K562 (cell line): ENCODE measurements around the gene KIF5C. TPM values are rescaled to one million over a fixed set of nuclear protein-coding genes. Genes with fewer than 3 reads are reported as not detected.

ENCODE experiments used
- ATAC-seq: fragments of 200-7000 bp; cut with Tn5 transposase; 3 replicates; pipeline ENCODE4 v1.9.1; 2020; ENCODE audit warnings: moderate library complexity
- BruUV-seq: library from RNA; stranded (reverse); fragments of 400-500 nt; replicated peaks from 2 replicates; lab custom pipeline; 2021; lab: Mats Ljungman, UMichigan
- CTCF ChIA-PET: fragments of 300-600 bp; formaldehyde crosslinking; extraction: SDS; loops from one replicate; lab custom pipeline; 2021; ENCODE audit warnings: low intra/inter-chr PET ratio; lab: Yijun Ruan, JAX
- POLR2A ChIA-PET: fragments of 300-600, 350-650 bp; sonication (Branson Sonifier 250); formaldehyde crosslinking; extraction: SDS; loops from one replicate; lab custom pipeline; 2021; ENCODE audit warnings: antibody characterized with exemption, inconsistent platforms; lab: Yijun Ruan, JAX
- DNase-seq, 4 experiments: peaks; one replicate each; pipeline versions ENCODE4 v3.0.0 to v3.0.0-alpha.2; 2011 to 2018; ENCODE audit warnings: low spot score in 3 of 4, mixed read lengths in 3 of 4; ENCODE audit errors: extremely low read depth in 1 of 4
- FAIRE-seq: peaks from 2 replicates; lab custom pipeline; 2011; peaks lifted over from hg19 to GRCh38; lab: Jason Lieb, UNC
- H2AFZ ChIP-seq: 2 replicates; pipeline ENCODE4 v1.6.0; 2011; ENCODE audit warnings: low read depth, low read length, control low read depth, inconsistent platforms
- H3K27ac ChIP-seq: fragments of 200-600 bp; 3 replicates; pipeline ENCODE4 v1.8.0; 2011; ENCODE audit warnings: low read depth, mild to moderate bottlenecking, control low read depth, inconsistent platforms, low read length, moderate library complexity, mixed read lengths; ENCODE audit errors: extremely low read depth
- H3K27me3 ChIP-seq, 2 experiments: fragments of 300-600 bp in 1 of 2; 2 replicates in 1 of 2; 3 replicates in 1 of 2; pipeline versions ENCODE4 v1.6.0 to v1.8.0; 2011; ENCODE audit warnings: inconsistent platforms in 2 of 2, low read length in 2 of 2, mild to moderate bottlenecking in 1 of 2, mixed read lengths in 1 of 2, moderate library complexity in 1 of 2; ENCODE audit not compliant: control insufficient read depth in 2 of 2, insufficient read depth in 2 of 2
- H3K36me3 ChIP-seq: fragments of 300-600 bp; 3 replicates; pipeline ENCODE4 v1.8.0; 2011; ENCODE audit warnings: mild to moderate bottlenecking, low read length, inconsistent platforms; ENCODE audit not compliant: control insufficient read depth, insufficient read depth
- H3K4me1 ChIP-seq, 2 experiments: fragments of 200-600 bp in 1 of 2; replicated peaks in 1 of 2; 2 replicates in 1 of 2; 3 replicates in 1 of 2; pipeline versions ENCODE4 v1.5.1 to v1.8.0; 2011; ENCODE audit warnings: inconsistent platforms in 2 of 2, low read length in 2 of 2, mild to moderate bottlenecking in 1 of 2, mixed read lengths in 1 of 2, moderate library complexity in 1 of 2; ENCODE audit not compliant: control insufficient read depth in 2 of 2, insufficient read depth in 2 of 2
- H3K4me2 ChIP-seq: 2 replicates; pipeline ENCODE4 v1.6.1; 2011; ENCODE audit warnings: low read length, control low read depth, inconsistent platforms, mixed read lengths; ENCODE audit not compliant: insufficient read depth
- H3K4me3 ChIP-seq: fragments of 200-600 bp; sonication (generic), shearing (Covaris generic); 2 replicates; pipeline ENCODE4 v1.5.1; 2016; ENCODE audit warnings: control low read depth, inconsistent platforms
- H3K79me2 ChIP-seq: fragments of 200-600 bp; 3 replicates; pipeline ENCODE4 v1.8.0; 2011; ENCODE audit warnings: low read length, inconsistent platforms; ENCODE audit not compliant: control insufficient read depth, insufficient read depth
- H3K9ac ChIP-seq, 2 experiments: 2 replicates each; pipeline versions ENCODE4 v1.6.0 to v1.6.1; 2011; ENCODE audit warnings: low read depth in 2 of 2, low read length in 2 of 2, control low read depth in 1 of 2, inconsistent platforms in 1 of 2, mild to moderate bottlenecking in 1 of 2, mixed read lengths in 1 of 2; ENCODE audit not compliant: insufficient read depth in 1 of 2
- H3K9me1 ChIP-seq: one replicate; pipeline ENCODE4 v1.6.0; 2011; ENCODE audit warnings: inconsistent platforms, mild to moderate bottlenecking, low read length, moderate library complexity; ENCODE audit not compliant: control insufficient read depth, insufficient read depth
- H3K9me3 ChIP-seq: replicated peaks from 2 replicates; pipeline ENCODE4 v1.5.1; 2011; ENCODE audit warnings: low read depth, low read length, inconsistent platforms; ENCODE audit not compliant: control insufficient read depth, insufficient read depth
- H4K20me1 ChIP-seq: replicated peaks from 2 replicates; pipeline ENCODE4 v1.6.1; 2011; ENCODE audit warnings: low read length, inconsistent platforms, mixed read lengths; ENCODE audit not compliant: control insufficient read depth, insufficient read depth
- BDP1 ChIP-seq: IDR thresholded peaks from 3 replicates; pipeline ENCODE4 v1.6.1; 2011; ENCODE audit not compliant: insufficient read length, insufficient read depth
- HDAC1 ChIP-seq, 2 experiments: fragments of 450-650 bp; IDR thresholded peaks; 2 replicates each; pipeline ENCODE4 v1.6.1; 2016 to 2017; ENCODE audit warnings: inconsistent platforms in 1 of 2, mild to moderate bottlenecking in 1 of 2, moderate library complexity in 1 of 2
- HMG20A ChIP-seq: fragments of 450-650 bp; formaldehyde crosslinking; conservative IDR thresholded peaks from 2 replicates; pipeline ENCODE4 v1.4.0; 2020; ENCODE audit warnings: mild to moderate bottlenecking, mixed read lengths
- HNRNPL ChIP-seq: fragments of 200-400 bp; formaldehyde crosslinking; IDR thresholded peaks from 2 replicates; pipeline ENCODE4 v1.6.1; 2017; ENCODE audit warnings: low read depth, mild to moderate bottlenecking, low read length
- KDM2B ChIP-seq: fragments of 250-450 bp; sonication (Bioruptor Pico); IDR thresholded peaks from 2 replicates; pipeline ENCODE4 v1.8.0; 2021; ENCODE audit warnings: mild to moderate bottlenecking, moderate library complexity
- KLF10 ChIP-seq: fragments of 250-450 bp; sonication (Bioruptor Pico); IDR thresholded peaks from 2 replicates; pipeline ENCODE4 v1.6.1; 2021; ENCODE audit warnings: matching md5 sums
- MAZ ChIP-seq, 2 experiments: fragments of 450-650 bp in 1 of 2; sonication (generic) in 1 of 2; formaldehyde crosslinking; IDR thresholded peaks in 1 of 2; conservative IDR thresholded peaks in 1 of 2; 2 replicates each; pipeline versions ENCODE4 v1.4.0 to v1.5.0; 2020; ENCODE audit warnings: mild to moderate bottlenecking in 1 of 2, missing genetic modification reagents in 1 of 2
- MCM3 ChIP-seq: fragments of 450-650 bp; IDR thresholded peaks from 2 replicates; pipeline ENCODE4 v1.6.1; 2016
- MCM7 ChIP-seq, 2 experiments: fragments of 450-650 bp; IDR thresholded peaks; 2 replicates each; pipeline ENCODE4 v1.6.1; 2016 to 2018
- NRF1 ChIP-seq, 2 experiments: fragments of 450-650 bp; IDR thresholded peaks in 1 of 2; conservative IDR thresholded peaks in 1 of 2; 2 replicates each; pipeline ENCODE4 v1.6.1; 2014; ENCODE audit warnings: mild to moderate bottlenecking in 2 of 2
- PKNOX1 ChIP-seq: fragments of 450-650 bp; IDR thresholded peaks from 2 replicates; pipeline ENCODE4 v1.6.1; 2016
- SRF ChIP-seq, 2 experiments: fragments of 250-450, 450-650 bp in 1 of 2; sonication (Bioruptor Pico) in 1 of 2; sonication (generic) in 1 of 2; formaldehyde crosslinking; IDR thresholded peaks; 2 replicates each; pipeline versions ENCODE4 v1.5.0 to v1.5.1; 2020 to 2022; ENCODE audit warnings: mild to moderate bottlenecking in 1 of 2, missing genetic modification reagents in 1 of 2
- SRSF7 ChIP-seq: fragments of 200-400 bp; formaldehyde crosslinking; optimal IDR thresholded peaks from 2 replicates; pipeline ENCODE3; 2017; ENCODE audit warnings: mild to moderate bottlenecking, low read depth, low read length
- TBP ChIP-seq: optimal IDR thresholded peaks from 2 replicates; pipeline ENCODE3; 2011; ENCODE audit warnings: low read depth, low read length, improper control_type of control experiment
- TEAD2 ChIP-seq: fragments of 450-650 bp; IDR thresholded peaks from 2 replicates; pipeline ENCODE4 v1.6.1; 2016; ENCODE audit warnings: missing genetic modification characterization, control low read depth, missing compliant biosample characterization
- ZFP36 ChIP-seq: fragments of 150-350 bp; IDR thresholded peaks from 2 replicates; pipeline ENCODE4 v1.6.1; 2018; ENCODE audit warnings: low read length, low read depth; ENCODE audit not compliant: partially characterized antibody
- ZNF316 ChIP-seq: fragments of 450-650 bp; IDR thresholded peaks from 2 replicates; pipeline ENCODE4 v1.6.1; 2016
- ZNF79 ChIP-seq: fragments of 250-450 bp; sonication (Bioruptor Pico); IDR thresholded peaks from 2 replicates; pipeline ENCODE4 v1.4.0; 2020; ENCODE audit warnings: low read depth, mild to moderate bottlenecking, moderate library complexity
- WGBS: fragments of 100-300 bp; shearing (Covaris generic); methylation state at CpG from one replicate; pipeline ENCODE4 v1.1.6; 2016; ENCODE audit warnings: low coverage, mixed read lengths; ENCODE audit not compliant: insufficient coverage; ENCODE audit errors: missing lambda C conversion rate; 5-methylcytosine and 5-hydroxymethylcytosine counted together
- in situ Hi-C: fragments of 300-500 bp; cut with MboI; formaldehyde crosslinking; loops from 4 replicates; pipeline ENCODE4 v1.15.0; 2018; ENCODE audit warnings: inconsistent platforms, mixed read lengths
- intact Hi-C: fragments of 100-400 bp; cut with micrococcal nuclease; formaldehyde crosslinking; loops from 2 replicates; pipeline ENCODE4 v1.14.2; 2022
- polyA plus RNA-seq, 8 experiments: library from polyadenylated mRNA; depleted of rRNA in 4 of 8; stranded (reverse) in 5 of 8; unstranded in 3 of 8; fragments of >200 nt; fragmentation: Nextera tagmentation in 2 of 8; fragmentation: Illumina TruSeq in 1 of 8; extraction: Ambion mirVana in 2 of 8; extraction: Trizol in 1 of 8; gene quantifications; 2 replicates each; pipeline versions ENCODE4 v1.2.1 to v1.2.3, GENCODE V29; 2011 to 2014; ENCODE audit warnings: inconsistent platforms in 1 of 8, missing spikeins in 1 of 8
- total RNA-seq, 7 experiments: library from RNA; depleted of rRNA in 6 of 7; stranded (reverse); fragments of >200 nt in 6 of 7; fragmentation: Illumina TruSeq in 2 of 7; extraction: Trizol in 2 of 7; gene quantifications; 2 replicates each; pipeline versions ENCODE4 v1.2.1 to v1.2.3, GENCODE V29; 2011 to 2021; ENCODE audit warnings: low replicate concordance in 1 of 7

Gene KIF5C
- total and polyA plus RNA-seq, 9 of the 15 experiments (the other 6 are each of a cell fraction or from before 2014, with no cell fraction given) = 0.01 to 0.09 (median 0.01) TPM; not detected in 6

- in situ Hi-C loops = no loop called here
Measured at GRCh38 chr2:149002378-149002890, 127.4 kb downstream of the KIF5C start.

More at GRCh38 chr2:149002378-149002890, 127.4 kb downstream of the KIF5C start:
- H3K27ac ChIP-seq = no peak overlapping the region
- no peaks in the 10 kb centered on the region for H3K9me3 ChIP-seq
- no peaks in the 10 kb centered on the region for H3K79me2 ChIP-seq
- POLR2A ChIA-PET = no interaction called here
- H2AFZ ChIP-seq = 0 out of 2 replicates have a peak overlapping the region, but pooled peaks have one; percentile 17
- H3K36me3 ChIP-seq = no peaks in the 10 kb centered on the region
- ATAC-seq = no peak
- H3K9me1 ChIP-seq = no peaks in the 10 kb centered on the region
- peak overlapping the region; percentile 30; the same call in 1 of the 2 replicates for H3K4me2 ChIP-seq
- peak; percentile 42 for FAIRE-seq
- H3K9ac ChIP-seq = no peak overlapping the region
- peaks cover 0 to 6% of the 10 kb centered on the region in 2 experiments; a peak in 1 of 5 replicates for H3K4me1 ChIP-seq
- intact Hi-C loops = no loop called here
- H3K27me3 ChIP-seq = peaks cover 18 to 40% of the 10 kb centered on the region in 2 experiments; a peak in 4 of 5 replicates
- CTCF ChIA-PET = no interaction called here
- no peak for TF ChIP-seq MAZ (CRISPR knock-in tag; conservative IDR thresholded peaks at IDR 0.05 in 1 of 2, IDR thresholded peaks at IDR 0.05 in 1 of 2)
- no peak for TF ChIP-seq TBP
- no peak for TF ChIP-seq ZFP36
- no peak for TF ChIP-seq KDM2B (CRISPR knock-in tag)
- TF ChIP-seq ZNF316 = peak; percentile 6; the same call in 1 of the 2 replicates
- no peak for TF ChIP-seq SRF (CRISPR knock-in tag; IDR thresholded peaks at IDR 0.05)
- TF ChIP-seq ZNF79 (CRISPR knock-in tag) = no peak
- no peak for TF ChIP-seq HNRNPL
- no peak for TF ChIP-seq KLF10
- peak; percentile 55 for TF ChIP-seq PKNOX1
- no peak for TF ChIP-seq TEAD2 (tag)
- 0 out of 2 replicates have a peak, but pooled peaks have one; percentile 66 for TF ChIP-seq MCM3
- TF ChIP-seq BDP1 = no peak
- no peak for TF ChIP-seq SRSF7
- TF ChIP-seq HDAC1 (IDR thresholded peaks at IDR 0.05) = 0 out of 4 replicates have a peak, but pooled peaks of 1 of the 2 experiments have one; percentile 12
- peak; percentile 57 to 59 for TF ChIP-seq NRF1 (conservative IDR thresholded peaks at IDR 0.05 in 1 of 2, IDR thresholded peaks at IDR 0.05 in 1 of 2)
- no peak for TF ChIP-seq HMG20A (CRISPR knock-in tag)
- 0 out of 4 replicates have a peak, but pooled peaks of 1 of the 2 experiments have one; percentile 48 for TF ChIP-seq MCM7 (IDR thresholded peaks at IDR 0.05)
- H4K20me1 ChIP-seq = no peaks in the 10 kb centered on the region
- no peak for DNase-seq
- no peak overlapping the region for H3K4me3 ChIP-seq
- 8% methylated on average over 14 of the region's 14 CpGs for WGBS
- no TSS peak for BruUV-seq
